GM21717 (cell line): ENCODE data around the gene HOXA6.

Experiments
- ATAC-seq: cut with Tn5 transposase; IDR thresholded peaks from one replicate; pipeline ENCODE4 v1.9.1; 2021; ENCODE audit warnings: mild to moderate bottlenecking, moderate library complexity; ENCODE audit not compliant: unreplicated experiment

HOXA6 gene

GRCh38 chr7:27163288-27164044 lies 15.9 kb upstream of the HOXA6 start:
- ATAC-seq = no peak

GRCh38 chr7:27162561-27163287 lies 15.2 kb upstream of the HOXA6 start:
- ATAC-seq = no peak

- no peak for ATAC-seq
These were observed 14.4 kb upstream of the HOXA6 start for GRCh38 chr7:27161721-27162560.

GRCh38 chr7:27161214-27161720 lies 13.7 kb upstream of the HOXA6 start:
- no peak for ATAC-seq

GRCh38 chr7:27160546-27161213 lies 13.1 kb upstream of the HOXA6 start:
- ATAC-seq = peak; percentile 58

- ATAC-seq = no peak
These were observed 12.6 kb upstream of the HOXA6 start for GRCh38 chr7:27160145-27160545.

- ATAC-seq = no peak
These were observed 11.9 kb upstream of the HOXA6 start for GRCh38 chr7:27159266-27160144.

GRCh38 chr7:27158436-27159265 lies 11.1 kb upstream of the HOXA6 start:
- ATAC-seq = no peak

- ATAC-seq = no peak
These were observed 10.3 kb upstream of the HOXA6 start for GRCh38 chr7:27157702-27158431.

GRCh38 chr7:27156916-27157701 lies 9.5 kb upstream of the HOXA6 start:
- no peak for ATAC-seq

GRCh38 chr7:27156508-27156898 lies 8.9 kb upstream of the HOXA6 start, which contains the start of gene HOXA7:
Gene HOXA7, minus strand, starts transcription at chr7:27156675. Its CDS starts 130 bp downstream, at chr7:27156545.
- no peak for ATAC-seq

GRCh38 chr7:27155816-27156507 lies 8.4 kb upstream of the HOXA6 start:
- ATAC-seq = no peak

- no peak for ATAC-seq
These were observed 7.6 kb upstream of the HOXA6 start for GRCh38 chr7:27154901-27155815.

- no peak for ATAC-seq
These were observed 6.8 kb upstream of the HOXA6 start for GRCh38 chr7:27154369-27154768.

GRCh38 chr7:27153526-27153925 lies 6.0 kb upstream of the HOXA6 start:
- no peak for ATAC-seq
